Esophagus squamous epithelium (tissue), 5 donors: Measurements from ENCODE around the gene KIF6. TPM values are rescaled to one million over a fixed set of nuclear protein-coding genes. Genes with fewer than 3 reads are reported as not detected.
"Not testable (repeated sequence)": the region's sequence is repeated elsewhere in the genome, so short reads cannot be mapped to it uniquely, and the experiment has no call there.

ENCODE experiments used
- DNase-seq: peaks from one replicate; lab custom pipeline; 2025; lab: John Stamatoyannopoulos, UW
- H3K27ac ChIP-seq, 4 donors: fragments of 200-600 bp; sonication (generic); one replicate each; pipeline ENCODE4 v1.5.1; 2016 to 2019; ENCODE audit warnings: mild to moderate bottlenecking in 1 of 4
- H3K27me3 ChIP-seq, 4 donors: fragments of 200-600 bp; sonication (generic); 1 replicate in 3 of 4; 2 replicates in 1 of 4; pipeline versions ENCODE4 v1.5.1 to v1.6.0; 2017 to 2021; ENCODE audit warnings: antibody characterized with exemption in 1 of 4
- H3K36me3 ChIP-seq, 3 donors: fragments of 200-600 bp; sonication (generic); one replicate each; pipeline ENCODE4 v1.5.1; 2016 to 2019
- H3K4me1 ChIP-seq, 3 donors: fragments of 200-600 bp; sonication (generic); one replicate each; pipeline ENCODE4 v1.5.1; 2017 to 2019
- H3K4me3 ChIP-seq, 4 donors: fragments of 200-600 bp; sonication (generic); 1 replicate in 3 of 4; 2 replicates in 1 of 4; pipeline ENCODE4 v1.5.1; 2016 to 2019; ENCODE audit warnings: mild to moderate bottlenecking in 2 of 4, moderate library complexity in 1 of 4
- H3K9me3 ChIP-seq, 3 donors: fragments of 200-600 bp; sonication (generic); one replicate each; pipeline ENCODE4 v1.5.1; 2016 to 2019
- CTCF ChIP-seq, 6 experiments: fragments of 450-650 bp in 4 of 6; fragments of 200-600 bp in 2 of 6; sonication (generic) in 2 of 6; IDR thresholded peaks; one replicate each; pipeline ENCODE4 v1.5.1; 2016 to 2019; ENCODE audit warnings: antibody characterized with exemption in 6 of 6, mild to moderate bottlenecking in 4 of 6, moderate library complexity in 4 of 6
- POLR2A ChIP-seq, 4 donors: fragments of 450-650 bp; IDR thresholded peaks; one replicate each; pipeline ENCODE4 v1.6.1; 2017; ENCODE audit warnings: antibody characterized with exemption in 4 of 4, mild to moderate bottlenecking in 4 of 4, moderate library complexity in 3 of 4
- WGBS, 2 donors: methylation state at CpG; one replicate each; pipeline ENCODE4 v1.1.5; 2018; 5-methylcytosine and 5-hydroxymethylcytosine counted together
- intact Hi-C: fragments of 100-400 bp; cut with DNase I; formaldehyde crosslinking; loops from one replicate; pipeline ENCODE4 v1.15.0; 2022
- total RNA-seq, 4 donors: library from RNA; depleted of rRNA; stranded (reverse); fragments of >200 nt; gene quantifications; one replicate each; pipeline ENCODE4 v1.1.0, GENCODE V29; 2016
- donor health status: DM: yes; HTN: yes; CAD: no.

The KIF6 gene
- total RNA-seq, 4 donors from 2014 or later = 0.19 TPM; not detected in 3

GRCh38 chr6:39507331-39507998, 217.7 kb downstream of the KIF6 start:
- Histone ChIP-seq H3K36me3 (no peaks in the 10 kb centered on the region), H3K4me1 (no peaks in the 10 kb centered on the region), H3K4me3 (no peak overlapping the region), H3K9me3 (peaks cover 0 to 9% (median 6%) of the 10 kb centered on the region in 3 donors), H3K27me3 (peaks cover 0 to 3% (median 0%) of the 10 kb centered on the region in 4 donors), H3K27ac (no peak overlapping the region)
- TF ChIP-seq POLR2A (IDR thresholded peaks at IDR 0.05) (no peak), CTCF (IDR thresholded peaks at IDR 0.05) (no peak)
- no peak for DNase-seq
- intact Hi-C loops = no loop called here
- WGBS, 2 donors = 70 to 84% methylated on average over 3 of the region's 3 CpGs

GRCh38 chr6:39502362-39502955, 222.7 kb downstream of the KIF6 start:
- H3K4me1 ChIP-seq, H3K36me3 ChIP-seq, H3K4me3 ChIP-seq, H3K27ac ChIP-seq, DNase-seq, intact Hi-C loops, H3K27me3 ChIP-seq: not testable (repeated sequence)
- 77% methylated on average over 3 of the region's 3 CpGs for WGBS, 2 donors
- H3K9me3 ChIP-seq = peaks cover 0 to 14% (median 12%) of the 10 kb centered on the region in 3 donors

GRCh38 chr6:39499053-39499452, 226.2 kb downstream of the KIF6 start:
- H3K4me3 ChIP-seq = no peak overlapping the region
- no peak overlapping the region for H3K27ac ChIP-seq
- H3K27me3 ChIP-seq = peaks cover 0 to 9% (median 0%) of the 10 kb centered on the region in 4 donors
- peaks cover 0 to 22% (median 0%) of the 10 kb centered on the region in 3 donors for H3K4me1 ChIP-seq
- H3K36me3 ChIP-seq = no peaks in the 10 kb centered on the region
- intact Hi-C loops = no loop called here
- peaks cover 0 to 14% (median 8%) of the 10 kb centered on the region in 3 donors for H3K9me3 ChIP-seq
- TF ChIP-seq POLR2A (IDR thresholded peaks at IDR 0.05) (no peak), CTCF (IDR thresholded peaks at IDR 0.05) (no peak)
- DNase-seq = no peak

GRCh38 chr6:39498096-39498495, 227.1 kb downstream of the KIF6 start:
- H3K27ac ChIP-seq = no peak overlapping the region
- TF ChIP-seq POLR2A (IDR thresholded peaks at IDR 0.05) (no peak), CTCF (IDR thresholded peaks at IDR 0.05) (no peak)
- 88 to 91% methylated on average over 2 of the region's 2 CpGs for WGBS, 2 donors
- H3K4me3 ChIP-seq = no peak overlapping the region
- peaks cover 0 to 9% (median 0%) of the 10 kb centered on the region in 4 donors for H3K27me3 ChIP-seq
- no peak for DNase-seq
- no peaks in the 10 kb centered on the region for H3K36me3 ChIP-seq
- peaks cover 0 to 14% (median 8%) of the 10 kb centered on the region in 3 donors for H3K9me3 ChIP-seq
- intact Hi-C loops = no loop called here
- H3K4me1 ChIP-seq = peaks cover 0 to 26% (median 0%) of the 10 kb centered on the region in 3 donors

GRCh38 chr6:39496915-39497314, 228.3 kb downstream of the KIF6 start:
- Histone ChIP-seq H3K27ac (peak overlapping the region in 2 of 4 donors; percentile 22 to 29), H3K4me1 (peaks cover 0 to 27% (median 0%) of the 10 kb centered on the region in 3 donors), H3K9me3 (peaks cover 0 to 2% (median 0%) of the 10 kb centered on the region in 3 donors), H3K36me3 (no peaks in the 10 kb centered on the region), H3K4me3 (no peak overlapping the region), H3K27me3 (peaks cover 0 to 9% (median 0%) of the 10 kb centered on the region in 4 donors)
- TF ChIP-seq CTCF (IDR thresholded peaks at IDR 0.05) (no peak), POLR2A (IDR thresholded peaks at IDR 0.05) (no peak)
- DNase-seq = no peak
- intact Hi-C loops = no loop called here
- 19 to 22% methylated on average over 6 of the region's 6 CpGs for WGBS, 2 donors
